Measurements from ENCODE around the gene TRERF1.
"Not testable (repeated sequence)": the region's sequence is repeated elsewhere in the genome, so short reads cannot be mapped to it uniquely, and the experiment has no call there.

The TRERF1 gene

DNA sequence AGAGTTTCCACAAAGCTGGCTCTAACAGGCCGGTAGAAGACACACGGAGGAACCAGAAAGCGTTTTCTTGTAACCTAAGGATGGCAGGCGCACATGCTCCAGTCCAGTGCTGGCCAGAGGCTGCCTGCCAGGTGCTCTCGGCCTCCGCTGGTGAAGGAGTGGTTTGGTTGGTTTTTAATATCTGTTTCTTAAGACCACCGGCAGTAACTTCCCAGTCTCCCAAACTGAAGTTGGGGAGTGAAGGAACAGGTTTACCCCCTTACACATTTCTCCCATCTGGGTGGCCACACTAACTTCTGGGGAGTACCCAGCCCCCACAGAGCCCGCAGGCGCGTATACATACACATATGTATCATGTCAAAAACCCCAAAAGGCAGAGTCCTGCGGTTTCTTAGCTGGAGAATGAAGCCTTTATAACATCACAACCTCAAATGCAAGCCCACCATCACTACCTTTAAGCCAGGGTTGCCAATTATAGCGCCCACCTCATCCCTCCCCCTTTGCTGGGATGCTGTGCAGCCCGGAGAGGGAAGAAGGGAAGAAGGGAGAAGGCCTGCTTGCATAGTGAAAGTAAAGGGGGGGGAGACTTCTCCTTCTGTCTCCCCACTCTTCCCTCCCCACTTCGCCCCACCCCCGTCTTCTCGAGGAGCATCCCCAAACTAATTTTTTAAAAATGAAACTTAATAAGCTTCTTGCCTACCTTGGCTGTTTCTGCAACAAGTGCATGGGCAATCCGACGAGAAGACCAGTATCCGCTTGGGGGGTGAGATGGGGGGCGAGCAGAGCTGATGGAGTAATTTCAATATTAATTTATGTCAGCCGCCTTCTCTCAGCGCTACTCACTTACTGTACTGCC is 1.0 kb downstream of the TRERF1 start:
- DNase-seq (ENCODE audit: low read depth), result no peak

DNA sequence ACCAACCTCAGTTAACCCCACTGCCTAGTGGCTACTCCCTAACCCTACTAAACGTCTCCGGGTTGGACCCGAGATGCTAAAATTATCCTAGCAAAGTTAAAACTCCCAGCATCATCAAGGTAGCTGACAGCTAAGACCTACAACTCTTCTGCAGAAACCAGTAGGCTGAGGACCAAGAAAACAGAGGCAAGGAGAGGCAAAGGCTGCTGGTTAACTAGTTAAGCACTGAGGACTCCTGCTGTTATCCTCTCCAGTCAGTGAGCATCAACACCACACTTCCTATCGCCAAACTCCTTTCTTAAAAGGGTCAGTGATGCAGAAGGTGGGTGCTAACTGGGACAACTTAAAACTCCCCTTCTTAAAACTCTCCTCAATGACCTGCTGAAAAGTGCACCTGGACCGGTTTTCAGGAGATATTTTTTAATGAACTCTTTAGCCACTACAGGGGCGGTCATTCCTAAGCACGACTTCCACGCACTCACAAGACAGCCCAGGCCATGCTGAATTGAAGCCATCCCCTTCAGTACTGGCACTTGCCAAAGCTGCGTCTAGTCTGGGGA is 1.7 kb downstream of the TRERF1 start:
- no peak for DNase-seq (ENCODE audit: low read depth)

DNA sequence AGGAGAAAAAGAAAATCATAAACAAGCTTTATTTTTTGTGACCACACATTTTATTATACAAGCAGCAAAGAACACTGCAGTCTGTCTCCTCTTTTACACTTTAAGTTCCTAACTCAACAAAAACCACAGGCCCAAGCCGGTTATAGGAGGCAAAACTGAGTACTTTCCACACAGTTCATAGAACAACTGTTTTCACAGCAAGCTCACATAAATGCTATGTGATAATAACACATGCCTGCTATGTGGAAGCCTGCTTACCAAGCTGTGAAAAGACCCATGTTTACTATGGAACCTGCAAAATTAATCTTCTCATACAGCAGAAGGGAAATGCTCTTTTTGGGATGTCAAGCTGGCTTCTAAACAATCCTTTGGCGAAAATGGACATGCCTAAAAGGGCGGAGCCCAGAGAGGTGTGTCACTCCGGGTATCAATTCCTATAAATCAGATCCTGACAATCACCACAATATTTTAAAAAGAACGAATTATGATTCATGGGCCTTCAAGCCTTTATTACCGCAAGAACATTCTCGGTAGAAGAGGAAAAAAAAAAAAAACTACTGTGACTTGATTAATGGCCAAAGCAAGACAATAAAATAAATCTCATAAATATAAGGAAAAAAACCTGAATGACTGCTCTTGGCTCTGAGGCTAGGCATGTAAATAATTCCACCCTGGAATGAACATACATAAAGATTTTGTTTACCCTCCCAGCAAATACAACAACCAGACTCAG is 2.6 kb downstream of the TRERF1 start:
- DNase-seq (ENCODE audit: low read depth), result no peak

DNA sequence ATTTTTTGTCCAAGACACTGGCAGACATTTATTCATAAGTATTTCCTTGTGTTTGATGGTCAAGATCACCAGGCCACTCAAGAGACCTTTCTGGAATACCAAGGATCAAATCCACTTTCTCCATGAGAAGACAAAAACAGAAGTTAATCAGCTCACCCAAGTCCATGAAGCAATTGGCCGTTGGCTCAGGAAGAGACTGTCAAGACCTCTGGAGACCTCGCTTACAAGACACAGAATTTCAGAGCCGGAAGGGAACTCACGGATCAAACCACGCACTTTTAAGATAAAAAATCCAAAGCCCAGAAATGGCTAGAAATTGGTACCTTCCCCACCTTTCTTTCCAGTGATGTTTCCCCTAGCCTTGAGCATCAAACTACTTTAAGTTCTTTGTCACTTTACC is 3.3 kb downstream of the TRERF1 start:
- DNase-seq (ENCODE audit: low read depth), result no peak

DNA sequence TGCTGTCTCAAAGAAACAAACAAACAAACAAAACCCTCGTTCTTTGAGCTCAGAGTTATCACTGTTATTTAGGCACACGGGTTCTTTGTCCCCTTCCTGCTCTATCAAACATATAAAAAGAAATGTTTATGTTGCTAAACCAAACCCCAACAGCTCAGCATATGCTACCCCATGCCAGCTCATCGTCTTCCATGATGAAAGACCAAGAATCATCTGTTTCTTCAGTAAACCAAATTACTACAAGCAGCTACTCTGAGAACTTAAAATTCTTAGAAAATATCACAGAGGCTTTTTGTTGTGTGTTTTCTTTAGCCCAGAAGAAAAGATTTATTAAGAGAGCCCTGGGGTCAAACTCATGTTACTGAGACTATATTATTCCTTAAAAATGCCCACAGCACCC is 4.7 kb downstream of the TRERF1 start:
- DNase-seq (ENCODE audit: low read depth), result no peak

DNA sequence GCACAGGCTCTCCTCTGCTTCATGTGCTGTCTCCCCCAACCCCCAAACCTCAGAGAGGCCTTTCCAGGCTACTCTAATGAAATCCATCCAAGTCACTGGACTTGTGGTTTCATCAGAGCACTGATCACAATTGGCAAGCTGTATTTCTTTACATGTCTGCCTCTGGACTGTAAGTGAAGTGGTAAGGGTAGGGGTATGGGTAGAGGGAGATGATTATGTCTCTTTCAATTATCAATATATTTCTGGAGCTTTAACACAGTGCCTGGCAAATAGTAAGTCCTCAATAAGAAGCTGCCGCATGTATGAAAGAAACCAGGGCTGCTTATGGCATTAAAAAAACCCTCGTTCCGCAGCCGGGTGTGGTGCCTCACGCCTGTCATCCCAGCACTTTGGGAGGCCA is 5.4 kb downstream of the TRERF1 start:
- DNase-seq (ENCODE audit: low read depth), result no peak

DNA sequence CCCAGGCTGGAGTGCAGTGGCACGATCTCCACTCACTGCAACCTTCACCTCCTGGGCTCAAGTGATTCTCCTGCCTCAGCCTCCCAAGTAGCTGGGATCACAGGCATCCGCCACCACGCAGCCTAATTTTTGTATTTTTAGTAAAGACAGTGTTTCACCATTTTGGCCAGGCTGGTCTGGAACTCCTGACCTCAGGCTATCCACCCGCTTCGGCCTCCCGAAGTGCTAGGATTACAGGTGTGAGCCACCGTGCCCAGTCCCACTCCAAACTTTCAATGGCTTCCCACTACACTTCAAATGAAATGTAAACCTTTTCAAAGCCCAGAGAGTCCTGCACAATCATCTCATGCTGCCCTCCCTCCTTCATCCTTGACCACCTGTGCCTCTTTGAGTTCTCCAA is 5.8 kb downstream of the TRERF1 start:
- not testable (repeated sequence) for DNase-seq (ENCODE audit: low read depth)

DNA sequence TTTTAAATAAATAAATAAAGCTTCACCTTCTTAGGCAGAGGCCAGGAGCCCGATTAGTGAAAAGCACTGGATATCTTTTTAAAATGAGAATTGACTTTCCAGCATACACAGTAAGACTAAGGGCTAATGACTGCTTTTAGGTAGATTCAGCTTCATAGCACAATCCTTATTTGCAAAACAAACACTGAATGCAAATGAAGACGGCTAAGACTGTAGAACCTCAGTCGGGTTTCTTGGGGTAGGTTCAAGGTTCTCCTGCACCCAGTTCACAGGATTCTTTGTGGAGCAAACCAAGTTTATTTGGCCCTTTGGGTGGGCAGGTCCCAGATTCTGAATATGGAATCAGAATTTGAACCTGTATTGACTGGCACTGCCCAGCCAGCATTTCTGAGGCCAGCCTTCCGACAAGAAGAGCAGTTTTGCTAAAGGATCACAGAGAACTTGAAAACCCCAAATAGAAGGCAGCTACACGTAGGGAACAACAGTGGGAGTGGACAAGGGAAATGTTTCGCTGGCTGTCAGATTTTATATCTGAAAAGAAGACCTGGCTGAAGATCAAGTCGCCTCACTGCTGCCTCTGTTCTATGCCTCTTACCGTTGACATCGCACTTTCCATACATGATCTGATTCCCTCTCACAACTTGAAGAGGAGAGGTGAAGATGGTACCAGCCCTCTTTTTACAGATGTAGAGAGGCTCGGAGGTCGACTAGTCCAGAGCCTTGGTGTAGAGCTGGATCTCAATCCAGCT is 8.2 kb downstream of the TRERF1 start:
- DNase-seq (ENCODE audit: low read depth), result no peak

DNA sequence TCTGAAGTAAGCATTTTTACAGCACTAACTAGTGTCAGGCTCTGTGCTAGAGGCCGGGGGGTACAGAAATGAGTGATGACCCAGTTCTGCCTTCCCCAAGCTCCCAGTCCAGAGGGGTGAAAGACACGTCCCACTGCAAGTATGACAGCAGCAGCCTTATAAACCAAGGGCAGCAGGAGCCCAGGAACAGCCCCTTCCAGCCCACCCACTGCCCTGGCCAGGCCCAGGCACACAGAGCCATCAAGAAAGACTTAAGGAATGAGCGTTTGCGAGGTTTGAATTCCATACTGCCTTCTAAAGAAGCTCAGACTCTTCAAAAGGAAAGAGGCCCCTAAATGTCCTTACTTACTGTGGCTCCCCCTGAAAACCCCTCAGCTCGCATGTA is 10.0 kb downstream of the TRERF1 start:
- DNase-seq (ENCODE audit: low read depth), result no peak

DNA sequence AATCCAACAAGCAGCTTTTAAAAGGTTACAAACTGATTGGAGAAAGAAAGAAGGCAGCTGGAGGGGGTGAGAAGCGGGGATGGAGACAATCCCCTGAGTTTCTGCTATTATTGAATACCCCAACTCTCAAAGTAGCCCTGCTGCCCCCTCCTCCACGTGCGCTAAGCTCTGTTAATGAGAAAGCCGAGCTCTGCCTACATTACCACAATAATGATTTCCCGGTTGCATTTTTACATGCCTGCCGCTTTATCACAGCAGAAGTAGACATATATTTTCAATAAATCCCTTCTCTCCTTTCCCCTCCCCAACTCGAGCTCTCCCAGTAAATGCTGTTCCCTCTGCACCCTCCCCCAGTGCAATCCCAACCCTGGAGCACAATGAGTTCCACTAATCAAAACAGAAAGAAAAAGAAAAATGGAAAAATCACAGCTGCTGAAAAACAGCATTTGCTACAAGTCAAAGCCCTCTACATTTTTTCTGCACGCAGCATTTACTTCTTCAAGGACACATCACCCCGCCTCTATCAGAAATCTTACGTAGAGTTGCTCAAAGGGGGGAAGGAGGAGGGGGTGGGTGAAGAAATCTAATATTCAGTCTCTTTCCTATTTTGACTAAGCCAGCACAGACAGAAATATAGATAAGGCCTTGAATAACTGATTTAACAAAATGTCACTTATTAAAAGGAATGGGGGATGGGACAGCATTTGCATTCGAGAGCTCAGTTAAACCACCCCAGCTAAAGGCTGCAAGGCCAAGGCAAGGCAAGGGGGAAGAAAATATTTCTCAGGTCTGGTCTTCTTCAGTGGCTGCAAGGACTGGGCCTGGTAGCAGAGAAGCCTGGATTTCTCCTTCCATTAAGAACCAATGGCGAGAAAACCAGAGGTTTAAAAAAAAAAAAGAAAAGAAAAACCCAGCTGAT is 10.7 kb downstream of the TRERF1 start:
- no peak for DNase-seq (ENCODE audit: low read depth)

DNA sequence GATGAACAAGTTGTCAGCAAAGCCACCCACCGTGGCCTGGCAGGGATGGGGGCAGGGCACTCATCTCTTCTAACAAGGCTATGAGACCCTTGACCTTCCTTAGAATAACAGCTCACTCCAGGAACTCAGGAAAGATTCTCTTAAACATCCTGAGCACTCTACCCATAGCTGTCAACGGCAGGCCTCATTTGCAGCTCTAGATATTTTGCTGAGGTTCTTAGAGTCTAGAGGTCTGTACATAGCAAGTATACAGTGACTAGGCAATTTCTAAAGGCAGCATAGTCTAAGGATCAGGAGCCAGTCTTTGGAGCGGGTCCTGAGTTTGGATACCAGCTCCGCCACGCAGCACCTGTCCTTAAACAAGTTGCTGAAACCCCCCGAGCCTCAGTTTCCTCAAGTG is 11.7 kb downstream of the TRERF1 start:
- DNase-seq (ENCODE audit: low read depth), result no peak

DNA sequence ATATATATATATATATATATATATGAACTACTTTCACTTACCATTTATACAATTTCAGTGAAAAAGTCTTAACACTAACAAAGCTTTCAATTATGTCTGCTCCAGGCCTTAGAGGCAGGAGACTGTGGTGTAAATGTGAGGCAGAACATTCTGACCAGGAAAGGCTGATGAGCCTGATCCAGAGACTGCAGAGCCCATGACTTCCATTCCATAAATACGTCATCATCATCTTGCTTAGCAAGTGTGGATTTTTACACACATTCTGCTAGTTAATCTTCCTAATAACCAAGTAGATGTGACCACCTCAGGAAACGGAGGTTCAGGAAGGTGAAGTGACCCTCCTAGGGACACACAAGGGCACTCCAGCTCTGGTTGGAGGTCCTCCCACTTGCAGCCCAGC is 14.9 kb downstream of the TRERF1 start:
- no peak for DNase-seq (ENCODE audit: low read depth)

DNA sequence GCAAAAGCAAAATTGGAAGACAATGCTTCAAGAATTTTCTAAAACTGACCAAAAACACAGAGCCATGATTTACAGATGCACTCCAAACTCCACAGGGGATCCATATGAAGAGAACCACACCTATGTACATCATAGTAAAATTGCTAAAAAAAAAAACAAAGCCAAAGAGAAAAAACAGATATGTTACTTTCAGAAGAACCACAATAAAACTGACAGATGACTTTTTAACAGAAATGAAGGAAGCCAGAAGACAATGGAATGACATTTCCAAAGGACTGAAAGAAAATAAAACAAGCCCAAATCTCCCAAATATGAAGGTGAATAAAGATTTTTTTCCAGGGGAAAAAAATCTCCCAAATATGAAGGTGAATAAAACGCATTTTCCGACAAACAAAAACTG is 17.5 kb downstream of the TRERF1 start:
- no peak for DNase-seq (ENCODE audit: low read depth)

DNA sequence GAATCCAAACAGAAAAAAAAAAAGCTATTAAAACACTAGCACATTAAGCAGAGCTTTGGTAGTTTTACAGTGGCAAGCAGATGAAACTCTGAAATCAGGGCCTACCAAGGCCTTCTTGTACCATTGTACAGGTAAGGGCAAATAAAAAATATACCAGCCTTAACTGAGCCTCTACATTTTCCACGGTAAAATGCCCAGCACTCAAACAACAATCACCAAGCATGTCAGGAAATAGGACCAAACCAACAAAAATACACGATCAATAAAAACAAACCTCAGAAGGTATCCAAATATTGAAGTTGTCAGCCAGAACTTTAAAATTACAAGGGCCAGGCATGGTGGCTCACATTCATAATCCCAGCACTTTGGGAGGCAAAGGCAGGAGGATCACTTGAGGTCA is 18.3 kb downstream of the TRERF1 start:
- DNase-seq (ENCODE audit: low read depth), result no peak

DNA sequence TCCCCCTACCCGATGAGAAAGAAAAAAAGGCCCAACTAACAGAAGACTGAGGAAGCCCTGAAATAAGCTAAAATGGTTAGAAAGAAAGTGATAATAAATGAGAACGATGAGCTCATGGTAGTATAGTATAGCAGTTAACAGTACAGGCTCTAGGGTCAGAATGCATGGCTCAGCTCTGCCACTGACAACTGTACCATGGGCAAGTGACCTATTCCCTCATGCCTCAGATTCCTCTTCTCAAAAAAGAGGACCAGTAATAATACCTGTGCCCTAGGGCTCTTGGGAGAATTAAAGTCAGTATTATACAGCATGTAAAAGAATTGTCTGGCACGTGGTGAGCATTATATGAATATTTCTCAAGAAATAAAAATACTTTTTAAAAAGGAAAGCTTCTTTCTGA is 19.8 kb downstream of the TRERF1 start:
- DNase-seq (ENCODE audit: low read depth), result no peak

DNA sequence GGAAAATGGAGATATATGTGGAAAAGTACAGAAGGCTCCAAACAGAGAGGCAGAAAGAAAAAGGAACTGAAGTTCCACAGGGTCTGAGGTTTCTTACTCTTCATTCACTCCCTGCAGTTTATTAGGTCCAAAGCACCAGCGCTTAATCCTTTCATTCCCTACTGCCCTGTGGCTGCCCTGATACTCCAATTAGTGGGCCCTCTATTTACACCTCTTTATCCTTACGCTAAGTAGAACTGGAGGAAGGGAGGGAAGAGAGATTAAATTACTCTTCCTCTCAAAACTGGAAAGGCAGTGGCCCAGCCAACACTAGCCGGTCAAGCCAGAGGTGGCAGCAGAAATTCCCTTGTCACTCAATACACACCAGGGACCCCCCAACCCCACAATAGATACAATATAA is 20.4 kb downstream of the TRERF1 start:
- DNase-seq (ENCODE audit: low read depth), result no peak

DNA sequence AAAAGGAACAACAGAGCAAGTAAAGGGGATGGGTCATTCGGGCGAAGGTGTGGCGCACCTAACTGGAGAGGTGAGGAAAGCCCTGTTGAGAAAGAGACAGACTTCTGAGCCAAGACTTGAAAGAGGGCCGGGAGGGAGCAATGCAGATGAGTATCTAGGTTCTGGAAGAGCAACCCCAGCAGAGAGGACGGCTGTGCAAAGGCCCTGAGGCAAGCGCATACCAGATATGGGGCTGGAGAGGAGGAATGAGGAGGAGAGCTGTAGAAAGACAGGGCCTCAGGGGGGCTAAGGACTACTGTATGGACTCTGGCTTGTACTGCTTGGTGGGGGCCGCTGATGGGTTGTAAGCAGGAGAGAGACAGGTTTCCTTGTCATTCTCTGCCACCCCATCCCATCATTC is 21.9 kb downstream of the TRERF1 start:
- DNase-seq (ENCODE audit: low read depth), result no peak

DNA sequence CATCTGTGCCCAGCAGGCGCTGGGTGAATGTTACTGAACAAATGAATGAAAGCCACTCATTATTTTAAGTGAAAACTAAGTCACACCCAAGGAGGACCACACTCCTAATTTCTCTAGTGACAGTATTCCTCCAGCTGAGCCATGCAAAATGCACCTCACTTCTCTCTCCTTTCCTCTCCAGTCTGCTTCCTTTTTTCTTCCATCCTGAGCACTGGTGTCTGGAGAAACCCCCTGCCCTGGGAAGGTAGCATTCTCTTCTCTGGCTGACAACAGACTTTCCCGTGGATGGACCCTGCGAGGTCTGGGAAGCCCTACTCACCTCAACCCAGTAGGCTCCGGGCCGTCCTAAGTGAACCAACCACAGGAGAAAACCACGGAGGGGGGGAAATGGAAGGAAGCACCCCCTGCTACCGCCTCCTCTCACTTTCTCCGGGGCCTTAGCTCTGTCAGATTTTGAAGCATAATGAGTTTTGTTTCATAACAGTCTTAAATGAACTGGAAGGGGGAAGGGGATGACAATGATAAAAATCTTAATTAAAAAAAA is 22.6 kb downstream of the TRERF1 start:
- no peak for DNase-seq (ENCODE audit: low read depth)

DNA sequence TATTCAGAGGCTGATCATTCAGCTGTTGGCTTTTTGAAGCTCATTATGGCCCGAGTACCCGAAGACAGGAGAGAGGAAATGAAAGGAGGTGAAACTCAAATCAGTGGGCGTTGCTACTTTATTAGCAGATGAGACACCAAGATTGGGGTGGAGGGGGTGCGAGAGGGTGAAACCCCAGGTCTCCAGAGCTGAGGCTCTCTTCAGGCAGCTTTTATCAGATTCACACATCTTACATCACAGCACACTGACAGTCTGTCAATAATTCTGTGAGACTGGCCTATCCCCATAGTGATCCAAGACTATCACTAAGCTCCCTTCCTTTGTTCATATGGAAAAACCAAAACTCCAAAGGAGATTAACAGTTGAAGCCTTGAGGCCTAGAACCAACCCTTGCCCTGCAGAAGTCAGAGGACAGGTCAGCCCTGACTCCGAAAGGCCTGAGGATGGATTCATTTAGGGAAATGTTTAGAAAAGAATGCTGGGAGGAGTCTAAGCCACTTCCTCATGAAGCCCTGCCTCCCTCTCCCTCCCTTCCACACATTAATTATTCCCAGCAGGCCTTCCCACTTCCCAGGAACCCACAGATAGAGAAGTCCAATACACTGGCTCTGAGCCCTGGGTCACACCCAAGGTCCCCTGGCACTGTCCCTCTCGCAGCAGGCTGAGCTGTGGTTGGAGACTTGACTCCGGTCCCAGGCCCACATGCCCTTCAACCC is 23.2 kb downstream of the TRERF1 start:
- no peak for DNase-seq (ENCODE audit: low read depth)

DNA sequence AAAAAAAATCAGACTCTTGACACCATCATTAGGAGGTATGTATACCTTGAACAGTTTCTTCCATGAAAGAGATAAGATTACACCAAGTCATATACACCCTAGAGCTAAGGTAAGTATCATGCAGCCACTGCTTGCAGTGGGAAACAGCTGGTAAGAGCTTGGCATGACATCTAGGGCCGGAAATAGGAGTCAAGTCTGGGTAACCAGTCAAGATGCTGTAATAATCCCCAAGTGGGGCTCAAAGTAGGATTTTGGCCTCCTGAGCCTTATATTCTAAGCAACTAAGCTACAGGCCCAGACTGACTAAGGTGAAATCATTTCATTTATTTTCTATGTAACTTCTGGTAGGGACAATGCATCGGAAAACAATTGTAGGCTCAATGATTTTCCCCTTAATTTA is 23.9 kb downstream of the TRERF1 start:
- no peak for DNase-seq (ENCODE audit: low read depth)

DNA sequence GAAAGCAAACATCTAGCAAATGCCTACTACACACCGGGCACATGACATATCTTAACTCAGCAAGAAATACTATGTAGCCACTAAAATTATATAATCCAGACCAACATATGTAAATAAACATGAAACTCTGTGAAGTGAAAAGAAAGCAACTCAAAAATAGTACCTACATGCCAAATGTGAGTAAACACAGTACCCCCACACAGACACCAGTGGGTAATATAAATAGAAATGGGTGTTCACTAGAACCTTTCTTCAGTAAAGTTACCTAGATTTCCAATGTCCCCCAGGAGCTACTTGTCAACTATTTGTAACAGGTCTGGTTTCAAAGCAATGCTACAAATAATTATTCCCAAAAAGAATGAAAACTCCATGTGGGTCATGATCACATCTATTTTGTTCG is 25.5 kb downstream of the TRERF1 start:
- DNase-seq (ENCODE audit: low read depth), result no peak

Data from stromal cell of bone marrow (primary cell).